HL-60 (cell line): ENCODE measurements around the gene CXXC4.

Experiments used
- GABPA ChIP-seq: IDR thresholded peaks from 2 replicates; pipeline ENCODE4 v1.6.1; 2012; ENCODE audit warnings: low read depth
- POLR2AphosphoS5 ChIP-seq: IDR thresholded peaks from 2 replicates; pipeline ENCODE4 v1.6.1; 2012; ENCODE audit warnings: low read depth
- TF ChIP-seq, protein P1 (sequence below): IDR thresholded peaks from one replicate; pipeline ENCODE4 v1.5.1; 2011; ENCODE audit warnings: low read length, control low read depth, inconsistent platforms; ENCODE audit not compliant: insufficient read depth
- TF ChIP-seq, protein P2 (sequence below): IDR thresholded peaks from 2 replicates; pipeline ENCODE4 v1.6.1; 2012; ENCODE audit warnings: low read depth; ENCODE audit not compliant: insufficient replicate concordance

DNA sequence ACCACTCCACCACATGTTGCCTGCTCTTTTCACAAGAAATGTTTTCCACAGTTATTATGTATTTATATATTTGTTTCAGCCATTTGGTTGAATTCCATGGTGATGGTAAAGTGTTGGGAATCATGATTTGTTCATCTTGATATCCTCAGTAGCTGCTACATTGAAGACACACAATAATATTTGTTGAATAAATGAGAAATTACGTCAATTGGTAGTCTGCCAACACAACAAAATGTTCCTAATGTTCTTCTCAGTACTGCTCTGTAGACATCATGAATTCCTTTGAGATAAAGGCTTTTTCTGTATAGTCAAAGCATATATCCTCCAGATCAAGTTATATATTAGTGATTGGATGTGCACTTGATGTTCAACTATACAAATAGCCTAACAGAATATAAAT lies 29.5 kb downstream of the CXXC4 start:
- TF ChIP-seq, protein P1, sequence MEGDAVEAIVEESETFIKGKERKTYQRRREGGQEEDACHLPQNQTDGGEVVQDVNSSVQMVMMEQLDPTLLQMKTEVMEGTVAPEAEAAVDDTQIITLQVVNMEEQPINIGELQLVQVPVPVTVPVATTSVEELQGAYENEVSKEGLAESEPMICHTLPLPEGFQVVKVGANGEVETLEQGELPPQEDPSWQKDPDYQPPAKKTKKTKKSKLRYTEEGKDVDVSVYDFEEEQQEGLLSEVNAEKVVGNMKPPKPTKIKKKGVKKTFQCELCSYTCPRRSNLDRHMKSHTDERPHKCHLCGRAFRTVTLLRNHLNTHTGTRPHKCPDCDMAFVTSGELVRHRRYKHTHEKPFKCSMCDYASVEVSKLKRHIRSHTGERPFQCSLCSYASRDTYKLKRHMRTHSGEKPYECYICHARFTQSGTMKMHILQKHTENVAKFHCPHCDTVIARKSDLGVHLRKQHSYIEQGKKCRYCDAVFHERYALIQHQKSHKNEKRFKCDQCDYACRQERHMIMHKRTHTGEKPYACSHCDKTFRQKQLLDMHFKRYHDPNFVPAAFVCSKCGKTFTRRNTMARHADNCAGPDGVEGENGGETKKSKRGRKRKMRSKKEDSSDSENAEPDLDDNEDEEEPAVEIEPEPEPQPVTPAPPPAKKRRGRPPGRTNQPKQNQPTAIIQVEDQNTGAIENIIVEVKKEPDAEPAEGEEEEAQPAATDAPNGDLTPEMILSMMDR = no peak
- no peak for TF ChIP-seq POLR2AphosphoS5
- TF ChIP-seq, protein P2, sequence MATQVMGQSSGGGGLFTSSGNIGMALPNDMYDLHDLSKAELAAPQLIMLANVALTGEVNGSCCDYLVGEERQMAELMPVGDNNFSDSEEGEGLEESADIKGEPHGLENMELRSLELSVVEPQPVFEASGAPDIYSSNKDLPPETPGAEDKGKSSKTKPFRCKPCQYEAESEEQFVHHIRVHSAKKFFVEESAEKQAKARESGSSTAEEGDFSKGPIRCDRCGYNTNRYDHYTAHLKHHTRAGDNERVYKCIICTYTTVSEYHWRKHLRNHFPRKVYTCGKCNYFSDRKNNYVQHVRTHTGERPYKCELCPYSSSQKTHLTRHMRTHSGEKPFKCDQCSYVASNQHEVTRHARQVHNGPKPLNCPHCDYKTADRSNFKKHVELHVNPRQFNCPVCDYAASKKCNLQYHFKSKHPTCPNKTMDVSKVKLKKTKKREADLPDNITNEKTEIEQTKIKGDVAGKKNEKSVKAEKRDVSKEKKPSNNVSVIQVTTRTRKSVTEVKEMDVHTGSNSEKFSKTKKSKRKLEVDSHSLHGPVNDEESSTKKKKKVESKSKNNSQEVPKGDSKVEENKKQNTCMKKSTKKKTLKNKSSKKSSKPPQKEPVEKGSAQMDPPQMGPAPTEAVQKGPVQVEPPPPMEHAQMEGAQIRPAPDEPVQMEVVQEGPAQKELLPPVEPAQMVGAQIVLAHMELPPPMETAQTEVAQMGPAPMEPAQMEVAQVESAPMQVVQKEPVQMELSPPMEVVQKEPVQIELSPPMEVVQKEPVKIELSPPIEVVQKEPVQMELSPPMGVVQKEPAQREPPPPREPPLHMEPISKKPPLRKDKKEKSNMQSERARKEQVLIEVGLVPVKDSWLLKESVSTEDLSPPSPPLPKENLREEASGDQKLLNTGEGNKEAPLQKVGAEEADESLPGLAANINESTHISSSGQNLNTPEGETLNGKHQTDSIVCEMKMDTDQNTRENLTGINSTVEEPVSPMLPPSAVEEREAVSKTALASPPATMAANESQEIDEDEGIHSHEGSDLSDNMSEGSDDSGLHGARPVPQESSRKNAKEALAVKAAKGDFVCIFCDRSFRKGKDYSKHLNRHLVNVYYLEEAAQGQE = no peak
- no peak for TF ChIP-seq GABPA
